GM21360 (cell line): ENCODE measurements around the gene PASK.
A peak's percentile ranks its signal among the peaks of the same experiment; 100 is the strongest.

Source experiments
- ATAC-seq: cut with Tn5 transposase; IDR thresholded peaks from one replicate; pipeline ENCODE4 v1.9.1; 2021; ENCODE audit warnings: mild to moderate bottlenecking, moderate library complexity; ENCODE audit not compliant: unreplicated experiment

Gene PASK

DNA sequence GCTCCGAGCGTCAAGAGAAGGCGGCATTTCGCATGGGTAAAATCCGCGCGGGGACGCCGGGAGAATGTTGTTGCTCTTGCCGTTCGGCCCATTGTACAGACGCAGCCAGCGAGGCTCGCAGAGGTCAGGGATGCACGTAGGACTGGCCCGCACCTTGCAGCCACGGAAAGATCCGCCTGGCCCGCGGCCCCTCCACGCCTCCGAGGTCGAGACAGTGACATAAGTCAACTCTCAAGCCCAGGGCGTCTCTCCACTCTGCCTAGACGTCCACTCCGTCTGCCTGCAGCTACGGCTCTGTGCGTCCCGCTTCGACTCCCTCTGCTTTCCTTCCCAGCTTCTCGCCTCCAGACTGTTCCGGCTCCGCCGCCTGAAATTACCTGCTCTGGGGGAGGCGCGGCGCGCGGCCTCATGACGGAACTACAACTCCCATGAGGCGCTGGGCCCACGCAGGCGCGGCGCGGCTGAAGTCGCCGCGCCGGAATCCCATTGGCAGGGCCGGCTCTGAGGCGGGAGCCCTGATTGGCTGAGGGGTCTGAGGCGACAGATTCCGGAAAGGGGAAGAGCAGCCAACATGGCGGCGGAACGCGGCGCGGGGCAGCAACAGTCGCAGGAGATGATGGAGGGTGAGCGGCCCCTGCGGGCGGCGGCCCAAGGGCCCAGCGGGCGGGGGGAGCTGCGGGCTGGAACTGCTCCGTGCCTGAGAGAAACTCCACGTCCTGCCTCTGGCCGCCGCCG is 820 bp upstream of the PASK start, which contains the start of gene PPP1R7:
Gene PPP1R7 (plus strand): TSS at position 543 of the 735 bp plus-strand sequence. CDS start 29 bp downstream, at position 572.
- ATAC-seq = peak; percentile 71

DNA sequence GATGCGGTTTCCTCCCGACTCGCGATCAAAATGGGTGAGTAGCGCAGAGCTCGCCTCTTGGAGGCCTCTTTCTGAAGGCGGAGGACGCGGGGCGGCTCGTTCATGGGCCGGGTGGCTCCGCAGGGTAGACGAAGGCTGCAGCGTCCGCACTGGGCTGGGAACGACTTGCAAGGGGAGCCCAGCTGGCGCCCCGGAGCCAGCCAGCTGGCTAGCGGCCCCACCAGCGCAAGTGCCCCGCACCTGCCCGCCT is 328 bp upstream of the PASK start:
- ATAC-seq = peak; percentile 11

DNA sequence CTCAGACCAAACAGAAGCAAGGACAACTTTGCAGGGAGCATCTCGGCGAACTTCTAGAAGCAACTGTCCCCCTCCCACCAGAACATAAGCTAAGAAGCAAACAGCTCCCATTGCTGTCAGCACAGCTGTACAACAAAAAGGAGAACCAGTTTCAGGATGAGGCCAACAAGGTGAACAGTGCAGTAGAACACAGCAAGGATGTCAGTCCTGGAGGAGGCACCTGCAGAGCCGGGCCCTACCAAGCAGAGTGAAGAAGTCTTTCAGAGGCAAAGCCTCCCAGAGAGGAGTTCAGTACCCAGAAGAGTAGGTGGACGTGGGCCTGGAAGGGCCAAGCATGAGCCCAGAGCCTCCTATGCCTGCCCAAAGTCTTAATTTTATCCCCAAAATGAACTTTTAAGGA is 1.0 kb downstream of the PASK start:
- no peak for ATAC-seq

DNA sequence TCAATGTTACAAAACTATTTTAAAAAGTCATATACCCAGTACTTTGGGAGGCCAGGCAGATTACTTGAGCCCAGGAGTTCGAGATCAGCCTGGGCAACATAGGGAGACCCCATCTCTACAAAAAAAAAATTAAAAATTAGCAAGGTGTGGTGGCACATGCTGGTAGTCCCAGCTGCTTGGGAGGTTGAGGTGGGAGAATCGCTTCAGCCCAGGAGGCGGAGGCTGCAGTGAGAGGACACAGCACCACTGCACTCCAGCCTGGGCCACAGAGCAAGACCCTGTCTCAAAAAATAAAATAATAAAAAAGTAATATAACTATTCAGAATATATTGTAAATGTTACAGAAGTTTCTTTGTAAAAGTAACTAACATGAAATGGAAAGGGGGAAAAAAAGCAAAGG is 1.9 kb downstream of the PASK start:
- no peak for ATAC-seq

DNA sequence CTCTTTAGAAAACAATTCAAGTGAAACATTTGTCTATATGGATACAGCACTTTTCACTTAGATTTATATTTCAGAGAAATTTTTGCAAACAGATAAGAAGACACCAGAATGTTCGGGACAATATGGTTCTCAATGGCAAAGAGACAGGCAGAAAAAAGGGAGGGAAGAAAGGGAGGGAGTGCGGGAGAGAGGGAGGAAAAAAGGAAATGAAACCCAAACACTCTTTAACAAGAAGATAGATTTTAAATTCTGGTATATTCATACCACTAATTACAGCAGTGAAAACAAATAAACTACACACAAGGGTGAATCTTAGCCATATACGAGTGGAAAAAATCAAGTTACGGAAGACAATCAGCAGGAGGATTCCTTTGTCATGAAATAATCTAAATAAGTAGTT is 3.0 kb downstream of the PASK start:
- no peak for ATAC-seq

DNA sequence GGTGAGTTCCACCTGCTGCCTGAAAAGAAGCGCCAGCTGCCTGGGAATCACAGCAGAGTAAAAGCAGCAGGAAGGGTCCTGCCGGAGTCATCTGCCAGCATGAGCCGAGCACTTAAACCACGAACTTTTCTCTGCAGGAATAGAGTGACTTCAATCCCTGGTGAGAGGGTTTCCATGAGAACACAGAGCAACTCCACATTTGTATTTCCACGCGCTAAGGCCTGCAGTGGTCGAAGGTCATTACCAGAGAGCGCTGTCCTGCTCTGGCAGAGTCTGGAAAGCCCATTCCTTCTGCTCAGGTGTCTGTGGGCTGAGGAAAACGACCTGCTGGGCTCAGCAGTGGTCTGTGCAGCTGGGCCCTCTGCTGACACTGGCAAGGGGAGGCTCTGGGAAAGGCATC is 6.7 kb downstream of the PASK start:
- no peak for ATAC-seq

DNA sequence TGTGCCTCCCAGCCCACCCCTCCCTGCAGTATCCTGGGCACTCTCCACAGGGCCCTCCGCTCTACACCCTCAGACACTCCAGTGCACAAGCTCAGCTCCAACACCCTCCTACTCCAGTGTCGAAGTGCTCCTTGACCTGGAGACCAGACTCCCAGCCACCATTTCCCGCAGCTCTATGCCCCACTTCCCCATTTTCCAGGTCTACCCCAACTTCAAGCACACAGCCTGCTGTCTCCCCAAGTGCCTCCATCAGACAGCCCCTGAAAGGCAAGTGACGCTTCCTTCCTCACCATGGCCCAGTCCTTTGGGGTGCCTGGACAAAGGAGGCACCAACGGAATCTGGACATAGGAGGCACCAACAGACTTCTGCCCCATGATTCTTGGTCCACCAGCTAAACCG is 7.2 kb downstream of the PASK start:
- ATAC-seq = no peak

DNA sequence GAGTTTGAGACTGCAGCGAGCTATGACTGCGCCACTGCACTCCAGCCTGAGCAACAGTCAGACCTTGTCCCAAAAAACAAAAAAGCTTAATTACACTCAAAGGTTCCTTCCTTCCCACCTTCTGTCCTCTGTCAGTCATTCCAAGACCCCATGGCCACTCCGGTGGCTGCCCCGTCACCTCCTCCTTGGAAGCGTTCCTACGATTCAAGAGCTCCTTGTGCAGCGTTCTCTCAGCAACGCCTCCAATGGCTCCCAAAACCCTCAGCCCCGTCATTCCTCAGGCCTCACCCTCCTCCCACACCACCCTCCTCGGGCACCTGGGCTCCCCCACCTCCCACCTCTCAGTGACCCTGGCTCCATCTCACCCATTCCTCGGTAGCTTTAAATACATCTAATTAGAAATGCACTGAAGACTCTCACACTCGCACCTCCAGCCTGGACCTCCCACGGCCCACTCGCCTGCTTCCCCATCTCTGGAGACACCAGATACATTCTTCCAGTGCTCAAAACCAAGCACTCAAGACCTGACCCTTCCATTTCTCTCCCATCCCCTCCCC is 8.0 kb downstream of the PASK start:
- no peak for ATAC-seq

DNA sequence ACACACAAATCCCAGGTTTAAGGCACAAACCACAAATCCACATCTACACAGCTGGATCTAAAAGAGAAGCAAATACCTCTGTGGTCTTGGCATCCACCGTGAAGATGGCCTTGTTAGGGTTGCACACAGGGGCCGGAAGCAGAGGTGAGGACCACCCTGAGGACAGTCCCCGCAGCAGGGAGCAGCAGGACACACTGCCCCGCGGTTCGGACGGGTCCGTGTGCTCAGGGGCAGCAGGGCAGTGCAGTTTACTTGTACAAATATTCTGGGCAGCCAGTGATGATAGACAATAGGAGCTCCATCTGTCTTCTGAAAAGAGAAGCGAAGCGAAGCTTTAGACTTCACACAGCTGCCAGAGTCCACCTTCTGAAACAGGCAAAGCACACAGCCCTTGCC is 8.8 kb downstream of the PASK start:
- ATAC-seq = no peak

DNA sequence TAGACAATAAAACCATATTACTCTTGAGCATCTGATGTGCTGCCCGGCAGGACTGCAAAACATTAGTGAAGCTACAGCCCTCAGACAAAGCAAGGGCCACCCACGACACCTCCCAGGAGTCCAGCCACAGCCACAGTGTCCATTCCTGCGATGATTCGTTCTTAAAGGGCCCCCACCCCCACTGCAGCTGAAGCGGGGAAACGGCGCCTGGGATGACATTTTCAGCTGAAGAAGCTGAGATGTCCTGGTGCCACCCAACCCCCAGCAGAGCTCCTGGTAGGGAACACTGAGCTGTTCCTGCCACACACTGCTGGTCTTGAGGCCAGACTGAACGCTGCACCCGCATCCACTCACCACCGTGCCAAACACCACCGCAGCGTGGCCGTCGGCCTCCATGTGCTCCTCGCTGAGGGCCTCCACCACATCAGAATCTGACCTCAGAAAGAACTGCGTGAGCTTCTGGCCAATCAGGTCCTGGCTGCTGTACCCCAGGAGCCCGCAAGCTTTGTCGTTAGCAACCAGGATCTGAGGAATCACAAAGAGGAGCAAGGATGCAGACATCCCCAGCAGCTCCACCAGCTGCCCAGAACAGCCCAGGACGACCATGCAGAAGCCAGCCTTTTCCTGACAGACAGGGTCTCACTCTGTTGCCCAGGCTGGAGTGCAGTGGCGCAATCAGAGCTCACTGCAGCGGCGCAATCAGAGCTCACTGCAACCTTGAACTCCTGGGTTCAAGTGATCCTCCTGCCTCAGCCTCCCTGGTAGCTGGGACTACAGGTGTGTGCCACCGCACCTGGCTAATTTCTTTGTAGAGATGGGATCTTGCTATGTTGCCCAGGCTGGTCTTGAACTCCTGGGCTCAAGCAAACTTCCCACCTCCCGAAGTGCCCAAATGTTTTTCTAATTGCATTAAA is 9.5 kb downstream of the PASK start:
- ATAC-seq = no peak

DNA sequence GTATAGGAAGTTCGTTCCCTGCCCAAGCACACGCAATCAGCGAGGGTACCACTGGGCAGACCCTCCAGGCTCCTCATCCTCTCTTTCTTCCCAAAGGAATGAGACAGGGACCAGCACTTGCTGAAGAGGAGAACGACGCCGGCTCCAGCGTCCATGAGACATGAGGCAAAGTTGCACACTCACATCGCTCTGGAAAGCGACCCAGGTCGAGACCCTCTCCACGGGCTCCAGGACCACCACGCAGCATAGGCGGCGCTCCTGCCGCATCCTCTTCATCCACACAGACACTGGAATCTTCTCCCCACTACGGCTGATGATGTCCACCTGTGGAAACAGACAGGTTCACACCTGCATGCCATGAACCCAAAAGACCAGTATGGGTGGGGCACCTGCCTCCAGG is 10.8 kb downstream of the PASK start:
- ATAC-seq = no peak

DNA sequence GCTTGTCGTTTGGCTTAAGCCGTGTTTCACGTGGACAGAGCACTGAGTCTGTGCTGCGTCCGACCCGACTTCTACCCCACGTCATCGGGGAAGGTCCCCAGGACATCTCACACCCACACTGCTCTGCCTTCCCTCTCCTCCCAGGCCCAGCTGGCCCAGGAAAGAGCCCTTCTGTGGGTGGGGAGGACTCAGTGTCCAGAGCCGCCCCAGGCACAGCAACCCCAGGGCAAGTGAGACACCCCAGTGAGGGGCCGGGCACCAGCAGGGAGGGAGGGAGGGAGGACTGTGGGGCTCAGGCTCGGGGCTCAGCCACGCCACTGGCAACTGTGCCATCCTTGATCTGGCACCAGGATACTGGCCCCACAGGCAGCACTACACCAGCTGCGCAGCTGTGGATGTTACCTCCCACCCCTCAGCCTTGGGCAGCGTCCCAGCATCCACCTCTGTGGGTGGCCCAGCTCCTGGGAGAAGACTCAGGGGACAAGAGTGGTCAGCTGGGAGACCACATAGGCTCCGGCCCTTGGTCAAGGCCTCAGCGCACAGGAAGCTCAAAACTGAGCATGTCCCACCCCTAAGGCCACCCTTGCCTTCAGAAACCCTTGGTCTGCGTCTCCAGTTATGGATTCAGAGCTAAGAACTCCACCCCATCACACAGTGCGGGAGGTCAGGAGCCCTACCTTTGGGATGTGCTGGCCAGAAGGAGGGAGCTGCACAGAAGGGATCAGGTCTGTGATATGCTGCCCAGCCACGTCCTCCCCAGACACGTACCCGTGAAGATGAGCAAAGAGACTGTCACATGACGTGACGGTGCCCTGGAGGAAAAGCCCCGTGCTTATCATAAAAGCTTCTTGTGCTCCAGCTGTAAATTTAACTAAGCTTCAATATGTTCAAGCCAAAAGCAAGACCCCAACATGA is 11.7 kb downstream of the PASK start:
- no peak for ATAC-seq

DNA sequence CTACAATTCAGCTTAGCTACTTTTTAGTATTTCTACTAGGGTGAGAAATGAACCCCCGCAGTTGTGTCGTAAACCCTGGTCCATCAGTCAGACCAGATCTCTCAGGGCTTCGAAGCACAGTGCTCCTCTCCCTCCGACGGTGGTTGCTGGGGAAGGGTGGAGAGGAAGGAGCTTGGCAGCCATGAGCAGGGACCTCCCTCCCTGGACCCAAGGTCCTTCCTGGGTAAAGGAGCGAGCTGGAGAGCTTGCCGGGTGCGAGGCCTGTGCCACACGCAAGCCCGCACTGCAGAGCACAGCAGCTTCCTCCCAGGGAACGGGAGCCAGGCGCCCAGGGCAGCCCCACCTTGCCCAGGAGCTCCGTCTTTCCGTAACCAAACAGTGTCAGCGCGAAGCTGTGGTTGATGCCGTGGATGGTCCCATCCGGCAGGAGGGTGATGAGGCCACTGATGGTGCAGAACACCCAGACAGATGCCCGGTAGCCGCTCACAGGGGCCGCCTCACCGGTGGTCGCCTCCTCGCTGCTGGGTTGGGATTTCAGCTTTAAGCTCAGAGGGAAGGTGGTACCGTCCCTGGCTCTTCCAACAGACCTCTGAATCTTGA is 12.5 kb downstream of the PASK start:
- no peak for ATAC-seq

DNA sequence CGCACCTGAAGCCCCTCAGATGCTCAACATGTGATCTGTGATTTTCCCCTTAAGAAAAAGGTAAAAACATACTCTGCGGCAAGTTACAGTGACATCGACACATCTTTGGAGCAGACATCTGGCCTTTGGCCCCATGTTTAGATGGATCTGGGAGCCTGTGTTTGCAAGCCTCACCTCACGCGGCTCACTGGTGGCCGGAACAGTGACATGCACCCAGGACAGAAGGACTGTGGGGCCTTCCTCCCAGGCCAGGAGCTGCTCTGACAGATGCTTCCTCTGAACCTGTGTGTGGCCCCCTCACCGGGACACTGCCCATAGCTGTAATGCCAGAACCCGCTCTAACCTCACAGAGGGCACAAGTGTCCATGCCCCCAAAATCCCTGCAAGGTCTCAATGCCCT is 13.1 kb downstream of the PASK start:
- ATAC-seq = no peak

DNA sequence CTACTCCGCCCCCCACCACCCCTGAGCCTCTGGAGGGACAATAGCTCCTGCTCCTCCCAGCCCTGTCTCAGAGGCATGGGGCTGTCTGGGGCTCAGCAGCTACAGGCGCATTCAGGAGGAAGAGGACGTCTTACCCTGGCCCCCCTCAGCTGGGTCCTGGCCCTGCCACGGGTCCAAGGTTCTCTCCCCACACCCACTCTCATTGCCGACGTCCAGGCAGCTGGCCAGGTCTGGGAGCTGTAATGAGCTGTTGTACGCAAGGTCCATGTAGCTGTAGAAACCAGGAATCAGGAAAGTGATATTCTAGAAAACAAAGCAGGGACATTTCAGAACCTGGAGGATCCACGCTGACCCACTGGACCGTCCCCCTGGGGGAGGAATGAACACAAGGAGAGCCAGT is 13.5 kb downstream of the PASK start:
- ATAC-seq = no peak

DNA sequence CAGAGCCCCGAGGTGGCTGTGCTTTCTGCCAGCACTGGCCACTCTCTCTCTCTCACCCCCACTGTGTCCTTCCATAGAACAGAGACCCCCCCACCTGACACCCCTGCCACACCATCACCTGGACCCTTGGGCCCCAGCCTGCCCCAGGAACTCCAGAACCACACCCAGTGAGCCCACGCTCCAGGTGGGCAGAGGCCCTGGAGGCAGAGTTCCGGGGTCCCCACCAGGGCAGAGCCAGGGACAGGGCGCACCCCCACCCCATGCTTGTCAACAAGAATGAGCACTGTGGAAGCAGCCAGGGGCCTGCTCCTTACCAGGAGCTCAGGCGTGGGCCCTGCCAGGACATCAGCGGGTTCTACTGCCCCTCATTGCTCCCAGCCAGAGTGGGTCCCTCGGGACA is 14.6 kb downstream of the PASK start:
- no peak for ATAC-seq

DNA sequence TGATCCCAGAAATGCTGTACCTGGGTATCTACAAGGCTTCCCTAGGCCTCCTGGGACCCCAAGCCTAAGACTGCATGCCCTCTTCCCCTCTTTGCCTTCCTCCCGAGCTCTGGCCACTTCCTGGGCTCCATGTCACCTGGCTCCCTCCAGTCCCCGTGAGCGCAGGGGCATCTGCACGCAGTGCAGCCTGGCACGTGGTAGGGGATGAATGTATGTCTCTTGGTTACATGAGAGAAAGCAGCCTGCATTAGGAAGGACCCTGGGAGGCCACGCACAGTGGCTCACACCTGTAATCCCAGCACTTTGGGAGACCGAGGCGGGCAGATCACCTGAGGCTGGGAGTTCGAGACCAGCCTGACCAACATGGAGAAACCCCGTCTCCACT is 15.8 kb downstream of the PASK start:
- no peak for ATAC-seq

DNA sequence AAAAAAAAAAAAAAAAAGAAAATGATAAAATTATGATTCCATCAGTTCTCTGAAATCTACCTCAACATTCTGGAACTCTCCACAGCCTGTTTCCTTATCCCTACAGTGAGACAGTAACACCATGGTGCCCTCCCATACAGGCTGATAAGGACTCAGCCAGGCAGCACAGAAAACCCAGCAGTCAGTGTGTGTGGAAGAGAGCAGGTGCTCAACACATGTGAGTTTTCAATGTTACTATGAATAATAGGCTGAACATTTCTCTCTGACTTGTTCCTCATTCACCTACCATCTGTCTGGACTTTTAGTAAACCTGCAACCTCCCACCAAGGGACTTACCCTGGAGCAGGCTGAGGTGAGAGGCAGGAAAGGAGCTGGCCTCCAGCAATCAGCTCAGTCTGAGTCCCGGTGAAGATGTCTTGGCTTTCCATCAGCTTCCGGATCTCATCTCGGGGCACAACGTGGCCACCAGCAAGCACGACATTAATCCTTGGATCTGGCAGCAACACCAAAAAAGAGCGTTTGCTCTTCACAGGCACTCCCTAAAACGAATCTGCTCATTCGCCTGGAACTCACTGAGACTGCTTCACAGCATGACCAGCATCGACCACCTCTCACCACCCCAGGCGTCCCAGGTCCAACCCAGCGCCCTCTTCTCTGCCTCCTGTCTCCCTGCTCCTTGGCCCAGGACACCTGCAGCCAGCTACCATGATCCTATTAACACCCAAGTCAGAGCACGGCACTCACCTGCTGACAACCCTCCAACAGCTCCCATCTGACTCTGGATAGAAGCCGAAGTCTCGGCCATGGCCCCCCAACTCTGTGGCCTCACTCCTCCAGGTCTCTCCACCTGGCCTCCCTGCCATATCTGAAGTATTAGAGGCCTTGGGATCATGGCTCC is 16.5 kb downstream of the PASK start:
- no peak for ATAC-seq

DNA sequence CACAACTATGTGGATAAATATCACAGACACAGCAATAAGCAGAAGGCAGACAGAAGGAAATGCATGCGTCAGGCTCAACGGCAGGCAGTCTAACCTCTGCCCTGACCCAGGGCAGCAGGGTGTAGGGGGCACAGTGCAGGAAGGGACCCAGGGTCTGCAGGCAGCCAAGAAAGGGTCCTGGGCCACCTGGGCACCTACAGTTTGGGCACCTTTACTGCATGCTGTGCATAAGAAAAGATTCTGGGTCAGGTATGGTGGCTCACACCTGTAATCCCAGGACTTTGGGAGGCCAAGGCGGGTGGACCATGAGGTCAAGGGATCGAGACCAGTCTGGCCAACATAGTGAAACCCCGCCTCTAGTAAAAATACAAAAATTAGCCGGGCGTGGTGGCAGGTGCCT is 17.7 kb downstream of the PASK start:
- no peak for ATAC-seq

DNA sequence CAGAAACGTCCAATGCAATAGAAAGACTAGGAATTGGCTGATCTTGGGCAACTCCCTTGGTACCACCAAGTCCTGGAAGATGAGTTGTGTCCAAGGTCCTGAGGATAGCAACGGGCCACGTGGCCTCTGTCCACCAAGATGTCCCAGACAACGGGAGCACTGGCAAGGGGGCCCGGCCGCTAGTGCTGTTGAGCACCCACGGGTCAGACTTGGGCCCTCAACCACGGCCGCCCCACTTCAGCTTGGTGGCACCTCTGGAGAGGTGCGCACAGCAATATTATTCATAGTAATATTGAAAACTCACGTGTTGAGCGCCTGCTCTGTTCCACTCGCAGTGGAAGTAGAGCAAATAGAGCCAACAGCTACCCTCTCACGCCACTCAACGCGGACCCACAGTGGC is 19.0 kb downstream of the PASK start:
- ATAC-seq = no peak
